Panc1 (cell line): ENCODE results near the gene IZUMO4. TPM values are rescaled to one million over a fixed set of nuclear protein-coding genes. Genes with fewer than 3 reads are reported as not detected.

ENCODE experiments used
- ATAC-seq: fragments of 200-7000 bp; cut with Tn5 transposase; 2 replicates; pipeline ENCODE4 v1.9.1; 2020; ENCODE audit warnings: mild to moderate bottlenecking, moderate library complexity
- BruUV-seq: library from RNA; stranded (reverse); fragments of 400-500 nt; replicated peaks from 2 replicates; lab custom pipeline; 2021; lab: Mats Ljungman, UMichigan
- CTCF ChIA-PET: fragments of 300-600 bp; sonication (Branson Sonifier 250); formaldehyde crosslinking; loops from one replicate; lab custom pipeline; 2022; ENCODE audit warnings: antibody characterized with exemption; lab: Charles Lee
- POLR2A ChIA-PET: fragments of 300-600 bp; sonication (Branson Sonifier 250); formaldehyde crosslinking; loops from one replicate; lab custom pipeline; 2022; ENCODE audit warnings: antibody characterized with exemption; lab: Charles Lee
- DNase-seq: peaks from one replicate; pipeline ENCODE4 v3.0.0-alpha.2; 2010; ENCODE audit warnings: low read depth, low spot score
- H3K27ac ChIP-seq: 2 replicates; pipeline ENCODE4 v1.5.1; 2011; ENCODE audit warnings: mild to moderate bottlenecking, low read length, inconsistent platforms
- H3K27me3 ChIP-seq: fragments of 200-500 bp; sonication (Bioruptor generic); 2 replicates; pipeline ENCODE4 v1.6.0; 2014; ENCODE audit warnings: low read length, inconsistent platforms; ENCODE audit not compliant: control insufficient read depth, insufficient read depth
- H3K36me3 ChIP-seq: fragments of 200-500 bp; sonication (Bioruptor generic); 2 replicates; pipeline ENCODE4 v1.5.1; 2014; ENCODE audit warnings: inconsistent platforms, mild to moderate bottlenecking, low read length, moderate library complexity; ENCODE audit not compliant: control insufficient read depth, insufficient read depth
- H3K4me1 ChIP-seq: 2 replicates; pipeline ENCODE4 v1.5.1; 2011; ENCODE audit warnings: inconsistent platforms, mild to moderate bottlenecking, low read length, moderate library complexity; ENCODE audit not compliant: control insufficient read depth, insufficient read depth
- H3K4me3 ChIP-seq, 2 experiments: 2 replicates each; pipeline ENCODE4 v1.5.1; 2011 to 2012; ENCODE audit warnings: low read depth in 2 of 2, low read length in 2 of 2, mild to moderate bottlenecking in 2 of 2, inconsistent platforms in 1 of 2, moderate library complexity in 1 of 2
- H3K9me3 ChIP-seq: fragments of 200-500 bp; sonication (Bioruptor generic); 2 replicates; pipeline ENCODE4 v1.5.1; 2014; ENCODE audit warnings: low read depth, mild to moderate bottlenecking, inconsistent platforms, low read length, moderate library complexity; ENCODE audit not compliant: control insufficient read depth, insufficient read depth
- CTCF ChIP-seq: fragments of 450-650 bp; IDR thresholded peaks from 2 replicates; pipeline ENCODE4 v1.5.1; 2017; ENCODE audit warnings: mild to moderate bottlenecking
- POLR2AphosphoS5 ChIP-seq: IDR thresholded peaks from 2 replicates; pipeline ENCODE4 v1.6.1; 2012; ENCODE audit warnings: mild to moderate bottlenecking, low read depth, low read length, moderate library complexity
- REST ChIP-seq, 2 experiments: IDR thresholded peaks; 2 replicates each; pipeline ENCODE4 v1.6.1; 2011 to 2012; ENCODE audit warnings: low read depth in 2 of 2, control low read depth in 1 of 2, low read length in 1 of 2, mild to moderate bottlenecking in 1 of 2, moderate library complexity in 1 of 2; ENCODE audit not compliant: insufficient read depth in 1 of 2
- SIN3A ChIP-seq: IDR thresholded peaks from 2 replicates; pipeline ENCODE4 v1.6.1; 2012; ENCODE audit warnings: low read depth, mild to moderate bottlenecking, low read length, moderate library complexity, borderline replicate concordance; ENCODE audit not compliant: insufficient read depth
- TCF7L2 ChIP-seq: IDR thresholded peaks from 2 replicates; pipeline ENCODE4 v1.6.1; 2011; ENCODE audit warnings: mild to moderate bottlenecking, low read depth, low read length, inconsistent platforms
- in situ Hi-C: cut with HindIII; loops from 2 replicates; pipeline ENCODE4 v1.10.0; 2016; ENCODE audit warnings: low sequenced_read_pairs, low pct_unique_long_range_greater_than_20kb
- intact Hi-C: fragments of 100-400 bp; cut with micrococcal nuclease; formaldehyde crosslinking; loops from one replicate; pipeline ENCODE4 v1.10.0; 2022; ENCODE audit not compliant: unreplicated experiment
- total RNA-seq: library from RNA; stranded (reverse); gene quantifications from one replicate; pipeline ENCODE4 v1.2.1, GENCODE V29; 2021; ENCODE audit not compliant: unreplicated experiment

The IZUMO4 gene
- total RNA-seq, 1 experiment from 2014 or later, result 5.4 TPM

GRCh38 chr19:2047449-2048103 is 49.1 kb upstream of the IZUMO4 start:
- no peak for DNase-seq
- H3K9me3 ChIP-seq, result no peaks in the 10 kb centered on the region
- no peak for ATAC-seq
- in situ Hi-C loops (no loop called here), intact Hi-C loops (no loop called here)
- ChIA-PET CTCF (no interaction called here), POLR2A (no interaction called here)
- H3K27ac ChIP-seq, result peak overlapping the region; percentile 23
- no peaks in the 10 kb centered on the region for H3K27me3 ChIP-seq
- H3K4me1 ChIP-seq, result peaks cover 48% of the 10 kb centered on the region
- peaks cover 6% of the 10 kb centered on the region; the same call in 1 of the 2 replicates for H3K36me3 ChIP-seq
- BruUV-seq, result TSS peak; percentile 50
- TF ChIP-seq TCF7L2 (peak; percentile 92), CTCF (no peak)
- peak overlapping the region; percentile 78 to 84 for H3K4me3 ChIP-seq

GRCh38 chr19:2048104-2048958 is 48.4 kb upstream of the IZUMO4 start:
- TF ChIP-seq SIN3A (no peak), REST (IDR thresholded peaks at IDR 0.05; ENCODE audit: insufficient read depth in 1 of 2, low read depth in 2 of 2, low read length in 1 of 2) (no peak), POLR2AphosphoS5 (no peak), CTCF (no peak), TCF7L2 (no peak)
- CTCF ChIA-PET, result no interaction called here
- H3K4me3 ChIP-seq, result peak overlapping the region; percentile 78 to 84

More at GRCh38 chr19:2048104-2048958, 48.4 kb upstream of the IZUMO4 start:
- BruUV-seq, result no TSS peak
- DNase-seq (no peak), ATAC-seq (no peak)
- POLR2A ChIA-PET, result no interaction called here
- intact Hi-C loops, result no loop called here
- Histone ChIP-seq H3K36me3 (peaks cover 6% of the 10 kb centered on the region; the same call in 1 of the 2 replicates), H3K27me3 (no peaks in the 10 kb centered on the region), H3K27ac (peak overlapping the region; percentile 75), H3K4me1 (peaks cover 42% of the 10 kb centered on the region), H3K9me3 (no peaks in the 10 kb centered on the region)
- in situ Hi-C loops, result no loop called here
